Right forelimb (tissue), 1 donor: ENCODE data around the gene RNF44.
"Not testable (repeated sequence)": the region's sequence is repeated elsewhere in the genome, so short reads cannot be mapped to it uniquely, and the experiment has no call there.

Experiments
- DNase-seq: peaks from one replicate; pipeline ENCODE4 v3.0.0-alpha.2; 2018

Gene RNF44

DNA sequence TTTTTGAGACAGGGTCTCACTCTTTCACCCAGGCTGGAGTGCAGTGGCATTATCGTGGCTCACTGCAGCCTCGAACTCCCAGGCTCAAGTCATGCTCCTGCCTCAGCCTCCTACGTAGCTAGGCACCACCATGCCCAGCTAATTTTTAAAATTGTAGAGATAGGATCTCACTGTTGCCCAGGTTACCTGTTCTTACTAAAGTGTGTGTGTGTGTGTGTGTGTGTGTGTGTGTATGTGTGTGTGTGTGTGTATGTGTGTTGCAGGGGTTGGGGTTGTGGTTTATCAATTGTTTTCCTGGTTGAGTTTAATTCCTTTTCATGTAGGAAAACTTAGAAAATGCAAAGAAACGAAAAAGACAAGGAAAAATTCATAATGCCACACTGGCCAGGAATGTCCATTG lies 21.8 kb downstream of the RNF44 start:
- no peak for DNase-seq

GRCh38 chr5:176514244-176514950 lies 22.8 kb downstream of the RNF44 start:
- DNase-seq, result no peak

DNA sequence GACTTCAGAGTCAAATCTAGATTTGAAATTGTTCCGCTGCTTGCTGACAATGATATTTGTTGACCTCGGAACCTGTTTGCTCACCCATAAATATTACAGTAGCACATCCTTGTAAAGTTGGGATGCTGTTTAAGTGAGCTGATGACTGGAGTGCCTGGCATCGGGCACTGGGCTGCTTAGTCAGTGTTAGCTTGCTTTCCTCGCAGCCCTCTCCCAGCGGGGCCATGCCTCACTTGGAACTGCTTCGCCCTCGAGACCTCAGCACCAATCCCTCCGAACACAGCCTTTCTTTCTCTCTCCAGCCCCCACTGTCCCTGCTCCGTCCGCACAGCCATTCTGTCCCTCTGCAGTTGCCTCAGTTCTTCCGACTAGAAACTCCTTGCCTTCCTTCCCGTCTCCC lies 23.4 kb downstream of the RNF44 start:
- no peak for DNase-seq

DNA sequence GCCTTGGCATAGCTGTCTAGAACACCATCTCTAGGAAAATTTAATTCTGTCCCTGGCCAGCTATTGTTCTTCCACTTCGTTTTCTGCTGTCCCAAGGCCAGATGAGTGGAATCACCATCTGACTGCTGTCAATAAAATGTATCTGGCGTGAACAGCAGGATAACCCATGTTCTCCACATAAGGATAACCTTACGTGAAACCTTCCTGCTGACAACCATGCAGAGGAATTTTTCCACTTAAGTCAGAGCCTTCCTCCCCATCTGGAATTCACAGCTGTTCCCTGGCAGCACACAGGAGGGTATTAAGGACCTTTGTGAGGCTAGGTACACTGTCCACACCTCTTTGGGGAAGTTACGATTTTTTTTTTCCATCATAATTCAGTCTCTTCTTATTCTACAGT lies 28.6 kb downstream of the RNF44 start:
- no peak for DNase-seq

- no peak for DNase-seq
Measured at GRCh38 chr5:176507911-176508310, 29.3 kb downstream of the RNF44 start.

- no peak for DNase-seq
Measured at GRCh38 chr5:176503496-176503895, 33.7 kb downstream of the RNF44 start.

GRCh38 chr5:176501333-176501732 lies 35.9 kb downstream of the RNF44 start:
- DNase-seq, result no peak

GRCh38 chr5:176500511-176500910 lies 36.7 kb downstream of the RNF44 start:
- no peak for DNase-seq

DNA sequence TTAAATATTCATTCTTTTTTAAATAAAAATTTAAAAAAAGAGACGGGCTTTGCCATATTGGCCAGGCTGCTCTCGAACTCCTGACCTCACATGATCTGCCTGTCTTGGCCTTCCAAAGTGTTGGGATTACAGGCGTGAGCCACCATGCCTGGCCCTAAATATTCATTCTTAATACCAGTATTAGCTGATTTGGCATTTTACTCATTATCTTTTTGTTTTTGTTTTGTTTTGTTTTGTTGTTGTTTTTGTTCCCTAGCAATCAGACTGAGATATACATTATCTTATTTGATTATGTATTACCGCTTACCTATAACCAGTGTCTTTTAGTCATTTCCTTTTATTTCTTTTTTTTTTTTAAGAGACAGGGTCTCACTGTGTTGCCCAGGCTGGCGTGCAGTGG lies 37.9 kb downstream of the RNF44 start:
- no peak for DNase-seq

GRCh38 chr5:176497852-176498251 lies 39.4 kb downstream of the RNF44 start:
- no peak for DNase-seq

GRCh38 chr5:176492431-176492830 lies 44.8 kb downstream of the RNF44 start:
- no peak for DNase-seq

DNA sequence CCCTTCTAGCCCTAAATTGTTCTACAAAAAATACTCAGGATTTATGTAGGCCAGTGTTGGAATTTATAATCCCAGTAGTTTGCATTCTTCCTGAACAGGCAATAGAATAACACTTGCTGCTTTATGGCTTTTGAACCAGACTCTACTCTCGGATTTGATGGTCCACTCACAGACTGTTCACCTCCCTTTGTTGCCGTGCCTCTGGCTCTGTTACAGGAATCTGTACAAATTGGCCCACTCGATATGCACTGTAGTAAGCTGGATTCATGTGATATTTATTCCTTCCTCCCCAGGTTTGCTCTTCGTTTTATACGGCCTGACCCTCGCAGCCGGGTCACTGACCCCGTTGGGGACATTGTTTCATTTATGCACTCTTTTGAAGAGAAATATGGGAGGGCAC lies 45.3 kb downstream of the RNF44 start:
- DNase-seq, result no peak

DNA sequence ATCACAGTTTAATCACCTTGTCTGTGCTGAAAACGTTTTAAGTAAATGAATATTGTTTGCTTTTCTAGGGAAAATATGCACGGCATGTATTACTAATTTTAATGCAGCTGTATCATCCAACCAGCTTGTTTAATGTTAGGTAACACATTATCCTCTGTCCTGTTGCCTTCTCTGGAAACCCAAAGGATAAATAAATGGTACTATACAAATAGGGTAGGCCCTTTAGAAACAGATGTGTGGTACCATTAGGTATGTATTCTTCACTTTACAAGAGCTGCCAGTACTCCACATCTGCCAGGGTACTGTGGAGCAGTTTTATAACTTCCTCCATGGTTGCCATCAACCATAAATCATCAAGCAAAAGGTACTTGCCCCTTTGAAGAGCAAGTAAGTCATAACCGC lies 46.1 kb downstream of the RNF44 start:
- DNase-seq, result no peak

DNA sequence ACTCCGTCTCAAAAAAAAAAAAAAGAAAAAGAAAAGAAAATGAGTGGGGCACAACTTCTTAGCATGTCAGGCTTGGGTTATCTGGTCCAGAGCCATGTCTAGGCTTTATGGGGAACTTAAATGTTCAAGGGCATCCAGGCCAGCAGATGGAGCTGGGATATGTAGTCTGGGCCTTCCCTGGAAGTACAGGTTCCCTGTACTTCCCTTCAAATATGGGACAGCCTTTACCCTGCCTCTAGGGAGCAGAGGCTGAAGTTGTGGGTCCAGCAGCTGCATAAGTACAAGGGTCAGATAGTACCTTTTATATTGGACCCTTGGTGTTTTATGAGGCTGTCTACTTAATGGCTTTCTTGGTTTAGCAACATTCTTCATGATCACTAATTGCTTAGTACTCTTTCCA lies 46.9 kb downstream of the RNF44 start:
- DNase-seq, result no peak

- DNase-seq, result no peak
Measured at GRCh38 chr5:176489077-176489476, 48.1 kb downstream of the RNF44 start.

- DNase-seq, result not testable (repeated sequence)
Measured at GRCh38 chr5:176487160-176487559, 50.0 kb downstream of the RNF44 start.

DNA sequence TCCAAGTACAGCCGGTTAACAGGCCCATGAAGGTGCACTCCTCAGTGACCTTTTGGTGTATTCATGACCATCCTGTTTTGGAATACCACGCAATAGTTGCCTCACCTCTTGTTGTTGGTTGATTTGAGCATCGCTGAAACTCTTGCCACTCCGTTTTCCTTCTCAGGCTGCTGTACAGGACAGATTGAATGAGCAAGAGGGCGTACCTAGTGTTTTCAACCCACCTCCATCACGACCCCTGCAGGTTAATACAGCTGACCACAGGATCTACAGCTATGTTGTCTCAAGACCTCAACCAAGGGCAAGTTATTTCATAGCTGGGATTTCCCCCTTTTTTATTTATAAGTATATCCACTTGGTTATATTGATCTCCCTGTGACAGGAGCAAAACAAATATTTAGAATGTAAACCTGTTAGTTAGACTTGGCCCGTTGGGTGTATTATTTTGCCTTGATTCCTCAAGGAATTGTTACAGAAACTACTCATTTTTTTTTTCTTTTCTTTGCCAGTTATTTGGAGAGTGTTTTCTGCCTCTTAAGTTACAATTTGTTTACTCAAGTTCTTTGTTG lies 50.9 kb downstream of the RNF44 start:
- no peak for DNase-seq

GRCh38 chr5:176485176-176485575 lies 52.0 kb downstream of the RNF44 start:
- DNase-seq, result no peak

DNA sequence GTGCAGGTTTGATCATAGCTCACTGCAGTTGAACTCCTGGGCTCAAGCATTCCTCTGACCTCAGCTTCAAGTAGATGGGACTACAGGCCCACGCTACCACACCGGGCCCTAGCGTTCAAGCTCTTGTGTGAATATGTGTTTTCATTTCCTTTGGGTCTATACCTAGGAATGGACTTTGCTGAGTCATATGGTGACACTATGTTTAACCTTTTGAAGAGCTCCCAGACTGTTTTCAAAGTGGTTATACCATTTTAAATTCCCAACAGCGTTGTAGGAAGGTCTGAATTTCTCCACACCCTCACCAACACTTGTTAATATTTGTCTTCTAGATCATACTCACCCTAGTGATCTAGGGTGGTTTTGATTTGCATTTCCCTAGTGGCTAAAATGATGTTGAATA lies 55.5 kb downstream of the RNF44 start:
- no peak for DNase-seq
